SK-N-SH (cell line): ENCODE data around the gene GPC5. TPM values are rescaled to one million over a fixed set of nuclear protein-coding genes. Genes with fewer than 3 reads are reported as not detected.

Experiments
- CTCF ChIA-PET: fragments of 300-600, 350-600 bp; formaldehyde crosslinking; extraction: SDS; loops from one replicate; lab custom pipeline; 2021; lab: Yijun Ruan, JAX
- POLR2A ChIA-PET: fragments of 350-600 bp; sonication (Branson Sonifier 250); formaldehyde crosslinking; extraction: SDS; loops from one replicate; lab custom pipeline; 2020; ENCODE audit warnings: antibody characterized with exemption, inconsistent platforms; lab: Yijun Ruan, JAX
- DNase-seq: peaks from one replicate; pipeline ENCODE4 v3.0.0; 2012
- H2AFZ ChIP-seq: fragments of 200-600 bp; sonication (generic); 2 replicates; pipeline ENCODE4 v1.8.1; 2016; ENCODE audit warnings: antibody characterized with exemption, mild to moderate bottlenecking, low read depth
- H3F3A ChIP-seq: fragments of 200-600 bp; sonication (generic); replicated peaks from 2 replicates; pipeline ENCODE3; 2016; ENCODE audit warnings: antibody characterized with exemption, mild to moderate bottlenecking; ENCODE audit not compliant: insufficient read depth
- H3K27ac ChIP-seq, 2 experiments: fragments of 200-500 bp in 1 of 2; fragments of 200-600 bp in 1 of 2; sonication (Bioruptor generic) in 1 of 2; sonication (generic), shearing (Covaris generic) in 1 of 2; 2 replicates each; pipeline versions ENCODE4 v1.5.1 to v1.6.1; 2014 to 2016; ENCODE audit warnings: low read depth in 2 of 2, inconsistent platforms in 1 of 2, low read length in 1 of 2, mild to moderate bottlenecking in 1 of 2, mixed read lengths in 1 of 2
- H3K27me3 ChIP-seq: fragments of 200-600 bp; sonication (generic), shearing (Covaris generic); 2 replicates; pipeline ENCODE4 v1.6.1; 2016; ENCODE audit warnings: mixed run types; ENCODE audit not compliant: insufficient read depth
- H3K36me3 ChIP-seq, 2 experiments: fragments of 200-500 bp in 1 of 2; fragments of 200-600 bp in 1 of 2; sonication (Bioruptor generic) in 1 of 2; sonication (generic) in 1 of 2; replicated peaks in 1 of 2; 2 replicates each; pipeline versions ENCODE3 to v1.5.1; 2014 to 2016; ENCODE audit warnings: low read length in 1 of 2, mild to moderate bottlenecking in 1 of 2; ENCODE audit not compliant: insufficient read depth in 2 of 2, control insufficient read depth in 1 of 2
- H3K4me1 ChIP-seq, 2 experiments: fragments of 200-500 bp in 1 of 2; fragments of 200-600 bp in 1 of 2; sonication (Bioruptor generic) in 1 of 2; sonication (generic), shearing (Covaris generic) in 1 of 2; 2 replicates each; pipeline versions ENCODE4 v1.5.1 to v1.6.1; 2014 to 2016; ENCODE audit warnings: low read depth in 1 of 2, low read length in 1 of 2, mixed run types in 1 of 2; ENCODE audit not compliant: insufficient read depth in 2 of 2, control insufficient read depth in 1 of 2
- H3K4me2 ChIP-seq: fragments of 200-600 bp; sonication (generic), shearing (Covaris generic); 2 replicates; pipeline ENCODE4 v1.6.1; 2017; ENCODE audit warnings: mixed run types
- H3K4me3 ChIP-seq, 2 experiments: fragments of 200-500 bp in 1 of 2; fragments of 200-600 bp in 1 of 2; sonication (Bioruptor generic) in 1 of 2; sonication (generic), shearing (Covaris generic) in 1 of 2; 2 replicates each; pipeline versions ENCODE4 v1.5.1 to v1.8.1; 2014 to 2016; ENCODE audit warnings: low read depth in 2 of 2, inconsistent platforms in 1 of 2, low read length in 1 of 2, mild to moderate bottlenecking in 1 of 2, mixed read lengths in 1 of 2, moderate library complexity in 1 of 2
- H3K79me2 ChIP-seq: fragments of 200-600 bp; sonication (generic); 2 replicates; pipeline ENCODE4 v1.8.1; 2017; ENCODE audit warnings: mild to moderate bottlenecking; ENCODE audit not compliant: insufficient read depth
- H3K9ac ChIP-seq: fragments of 200-600 bp; sonication (generic); 2 replicates; pipeline ENCODE4 v1.6.1; 2017; ENCODE audit warnings: mixed run types
- H3K9me2 ChIP-seq: fragments of 200-600 bp; sonication (generic); 2 replicates; pipeline ENCODE4 v1.6.1; 2017; ENCODE audit warnings: mixed run types
- H3K9me3 ChIP-seq: fragments of 200-600 bp; sonication (generic); 2 replicates; pipeline ENCODE4 v1.6.1; 2017; ENCODE audit warnings: mixed run types, mild to moderate bottlenecking, moderate library complexity
- H4K20me1 ChIP-seq: fragments of 200-600 bp; sonication (generic); 2 replicates; pipeline ENCODE4 v1.6.1; 2017; ENCODE audit warnings: mild to moderate bottlenecking, mixed run types; ENCODE audit not compliant: insufficient read depth
- EP300 ChIP-seq, 2 experiments: IDR thresholded peaks; 2 replicates each; pipeline versions ENCODE4 v1.4.0 to v1.6.1; 2012; ENCODE audit warnings: borderline replicate concordance in 1 of 2, low read depth in 1 of 2, low read length in 1 of 2
- FOSL2 ChIP-seq: IDR thresholded peaks from 2 replicates; pipeline ENCODE4 v1.4.0; 2012; ENCODE audit warnings: low read depth, mild to moderate bottlenecking, moderate library complexity, borderline replicate concordance
- MXI1 ChIP-seq: IDR thresholded peaks from 2 replicates; pipeline ENCODE4 v1.6.1; 2012; ENCODE audit warnings: mild to moderate bottlenecking, low read depth, low read length, improper control_type of control experiment
- NFIC ChIP-seq: IDR thresholded peaks from 2 replicates; pipeline ENCODE4 v1.4.0; 2012; ENCODE audit warnings: borderline replicate concordance
- TEAD4 ChIP-seq: IDR thresholded peaks from 2 replicates; pipeline ENCODE4 v1.4.0; 2012; ENCODE audit warnings: mild to moderate bottlenecking, borderline replicate concordance; ENCODE audit not compliant: insufficient read depth
- WGBS: methylation state at CpG from one replicate; pipeline ENCODE4 v1.1.6; 2017; ENCODE audit warnings: low lambda C conversion rate; 5-methylcytosine and 5-hydroxymethylcytosine counted together
- polyA plus RNA-seq, 3 experiments: library from polyadenylated mRNA; depleted of rRNA; stranded (reverse); fragments of >200 nt; gene quantifications; 2 replicates each; pipeline ENCODE4 v1.2.3, GENCODE V29; 2012
- TF ChIP-seq, protein P1 (sequence below): IDR thresholded peaks from 2 replicates; pipeline ENCODE4 v1.6.1; 2012; ENCODE audit warnings: mild to moderate bottlenecking, low read depth, low read length, moderate library complexity
- TF ChIP-seq, protein P2 (sequence below): IDR thresholded peaks from 2 replicates; pipeline ENCODE4 v1.4.0; 2012; ENCODE audit warnings: low read depth
- TF ChIP-seq, protein P3 (sequence below): fragments of 150-350 bp; IDR thresholded peaks from 2 replicates; pipeline ENCODE4 v1.6.1; 2017; ENCODE audit warnings: antibody characterized with exemption, low read length, low read depth, borderline replicate concordance

GPC5 gene
- polyA plus RNA-seq, 1 of the 3 experiments (the other 2 are of a cell fraction): 0.03 TPM

DNA sequence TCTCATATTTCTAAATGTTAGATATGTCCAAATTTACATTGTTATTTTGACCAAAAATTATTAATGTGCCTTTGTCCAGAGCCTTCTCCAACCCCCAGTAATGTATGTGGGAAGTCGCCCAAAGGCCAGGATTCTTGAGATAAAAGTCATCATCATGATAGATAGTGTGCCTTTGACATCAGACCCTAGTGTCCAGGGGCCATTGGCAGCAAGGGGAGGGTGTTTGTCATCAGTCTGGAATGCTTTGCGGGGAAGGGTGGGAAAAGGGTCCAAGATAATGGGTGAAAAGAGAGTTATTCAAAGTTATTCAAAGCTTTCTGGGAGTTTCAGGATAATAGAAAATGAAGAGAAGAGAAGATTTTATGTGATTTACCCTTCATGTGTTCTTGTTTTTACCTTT lies 918.6 kb downstream of the GPC5 start (continued):
- TF ChIP-seq, protein P1, sequence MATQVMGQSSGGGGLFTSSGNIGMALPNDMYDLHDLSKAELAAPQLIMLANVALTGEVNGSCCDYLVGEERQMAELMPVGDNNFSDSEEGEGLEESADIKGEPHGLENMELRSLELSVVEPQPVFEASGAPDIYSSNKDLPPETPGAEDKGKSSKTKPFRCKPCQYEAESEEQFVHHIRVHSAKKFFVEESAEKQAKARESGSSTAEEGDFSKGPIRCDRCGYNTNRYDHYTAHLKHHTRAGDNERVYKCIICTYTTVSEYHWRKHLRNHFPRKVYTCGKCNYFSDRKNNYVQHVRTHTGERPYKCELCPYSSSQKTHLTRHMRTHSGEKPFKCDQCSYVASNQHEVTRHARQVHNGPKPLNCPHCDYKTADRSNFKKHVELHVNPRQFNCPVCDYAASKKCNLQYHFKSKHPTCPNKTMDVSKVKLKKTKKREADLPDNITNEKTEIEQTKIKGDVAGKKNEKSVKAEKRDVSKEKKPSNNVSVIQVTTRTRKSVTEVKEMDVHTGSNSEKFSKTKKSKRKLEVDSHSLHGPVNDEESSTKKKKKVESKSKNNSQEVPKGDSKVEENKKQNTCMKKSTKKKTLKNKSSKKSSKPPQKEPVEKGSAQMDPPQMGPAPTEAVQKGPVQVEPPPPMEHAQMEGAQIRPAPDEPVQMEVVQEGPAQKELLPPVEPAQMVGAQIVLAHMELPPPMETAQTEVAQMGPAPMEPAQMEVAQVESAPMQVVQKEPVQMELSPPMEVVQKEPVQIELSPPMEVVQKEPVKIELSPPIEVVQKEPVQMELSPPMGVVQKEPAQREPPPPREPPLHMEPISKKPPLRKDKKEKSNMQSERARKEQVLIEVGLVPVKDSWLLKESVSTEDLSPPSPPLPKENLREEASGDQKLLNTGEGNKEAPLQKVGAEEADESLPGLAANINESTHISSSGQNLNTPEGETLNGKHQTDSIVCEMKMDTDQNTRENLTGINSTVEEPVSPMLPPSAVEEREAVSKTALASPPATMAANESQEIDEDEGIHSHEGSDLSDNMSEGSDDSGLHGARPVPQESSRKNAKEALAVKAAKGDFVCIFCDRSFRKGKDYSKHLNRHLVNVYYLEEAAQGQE: no peak
- TF ChIP-seq, protein P2, sequence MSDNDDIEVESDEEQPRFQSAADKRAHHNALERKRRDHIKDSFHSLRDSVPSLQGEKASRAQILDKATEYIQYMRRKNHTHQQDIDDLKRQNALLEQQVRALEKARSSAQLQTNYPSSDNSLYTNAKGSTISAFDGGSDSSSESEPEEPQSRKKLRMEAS: no peak
- TF ChIP-seq TEAD4: peak; percentile 45; the same call in 1 of the 2 replicates
- no peak for TF ChIP-seq MXI1
- TF ChIP-seq EP300 (IDR thresholded peaks at IDR 0.05; ENCODE audit: borderline replicate concordance in 1 of 2, low read depth in 1 of 2, low read length in 1 of 2): peak in 1 of 2 experiments; percentile 68; a peak in 2 of 4 replicates

DNA sequence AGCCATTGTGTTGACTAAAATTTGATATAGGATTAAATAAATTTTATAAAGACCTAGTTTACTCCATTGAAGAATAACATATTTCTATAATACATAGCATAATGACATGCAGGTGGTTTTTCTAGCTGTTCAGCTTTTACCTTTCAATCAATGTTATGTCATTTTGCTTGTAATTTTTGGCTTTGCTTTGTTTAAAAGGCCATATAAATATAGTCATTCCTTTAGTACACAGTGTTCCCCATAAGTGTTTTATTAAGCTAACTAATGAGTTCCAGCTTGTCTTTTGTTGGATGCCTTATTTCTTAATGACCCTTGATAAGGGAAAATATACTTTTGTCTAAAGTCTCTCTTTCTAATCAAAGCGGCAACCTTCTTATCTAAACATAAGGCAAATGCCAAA lies 921.9 kb downstream of the GPC5 start:
- Histone ChIP-seq H3K4me3 (no peak overlapping the region), H3K9me2 (no peaks in the 10 kb centered on the region), H4K20me1 (no peaks in the 10 kb centered on the region), H3F3A (no peaks in the 10 kb centered on the region), H3K4me1 (no peaks in the 10 kb centered on the region; a peak in 1 of 4 replicates), H3K9ac (no peak overlapping the region), H2AFZ (no peak overlapping the region), H3K79me2 (no peaks in the 10 kb centered on the region), H3K4me2 (no peak overlapping the region), H3K27me3 (no peaks in the 10 kb centered on the region), H3K9me3 (no peaks in the 10 kb centered on the region), H3K27ac (no peak overlapping the region; a peak in 1 of 4 replicates), H3K36me3 (no peaks in the 10 kb centered on the region)
- no peak for TF ChIP-seq FOSL2
- TF ChIP-seq, protein P3, sequence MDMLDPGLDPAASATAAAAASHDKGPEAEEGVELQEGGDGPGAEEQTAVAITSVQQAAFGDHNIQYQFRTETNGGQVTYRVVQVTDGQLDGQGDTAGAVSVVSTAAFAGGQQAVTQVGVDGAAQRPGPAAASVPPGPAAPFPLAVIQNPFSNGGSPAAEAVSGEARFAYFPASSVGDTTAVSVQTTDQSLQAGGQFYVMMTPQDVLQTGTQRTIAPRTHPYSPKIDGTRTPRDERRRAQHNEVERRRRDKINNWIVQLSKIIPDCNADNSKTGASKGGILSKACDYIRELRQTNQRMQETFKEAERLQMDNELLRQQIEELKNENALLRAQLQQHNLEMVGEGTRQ: no peak
- no peak for TF ChIP-seq NFIC
- TF ChIP-seq, protein P1: no peak
- no peak for DNase-seq
- WGBS: 57% methylated on average over 1 of the region's 1 CpG
- ChIA-PET POLR2A (no interaction called here), CTCF (no interaction called here)
